ENCODE measurements around the gene STOM.
"Not testable (repeated sequence)": the region's sequence is repeated elsewhere in the genome, so short reads cannot be mapped to it uniquely, and the experiment has no call there.

STOM gene

DNA sequence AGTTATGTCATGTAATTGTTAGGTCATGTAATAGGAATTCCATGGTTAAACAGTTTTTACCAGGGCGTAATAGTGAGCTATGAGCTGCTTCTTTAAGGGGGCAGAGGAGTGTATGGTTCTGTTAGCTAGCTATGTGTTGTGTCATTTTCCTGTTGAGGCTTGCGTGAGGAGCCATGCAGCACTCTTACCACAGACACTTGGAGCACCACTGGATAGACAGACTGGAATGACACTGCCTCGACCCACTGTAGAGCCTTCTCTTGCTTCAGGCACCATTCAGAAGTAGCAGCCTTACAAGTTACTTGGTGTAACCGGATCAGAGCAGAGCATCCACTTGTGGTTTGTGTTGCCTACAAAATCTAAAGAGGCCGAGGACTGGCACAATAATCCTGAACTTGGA is 28.3 kb upstream of the STOM start:
- H3K4me3 ChIP-seq (replicated peaks; ENCODE audit: low read depth, low read length): no peak overlapping the region
- DNase-seq (ENCODE audit: low read depth): peak; percentile 91
- TF ChIP-seq, protein P1, sequence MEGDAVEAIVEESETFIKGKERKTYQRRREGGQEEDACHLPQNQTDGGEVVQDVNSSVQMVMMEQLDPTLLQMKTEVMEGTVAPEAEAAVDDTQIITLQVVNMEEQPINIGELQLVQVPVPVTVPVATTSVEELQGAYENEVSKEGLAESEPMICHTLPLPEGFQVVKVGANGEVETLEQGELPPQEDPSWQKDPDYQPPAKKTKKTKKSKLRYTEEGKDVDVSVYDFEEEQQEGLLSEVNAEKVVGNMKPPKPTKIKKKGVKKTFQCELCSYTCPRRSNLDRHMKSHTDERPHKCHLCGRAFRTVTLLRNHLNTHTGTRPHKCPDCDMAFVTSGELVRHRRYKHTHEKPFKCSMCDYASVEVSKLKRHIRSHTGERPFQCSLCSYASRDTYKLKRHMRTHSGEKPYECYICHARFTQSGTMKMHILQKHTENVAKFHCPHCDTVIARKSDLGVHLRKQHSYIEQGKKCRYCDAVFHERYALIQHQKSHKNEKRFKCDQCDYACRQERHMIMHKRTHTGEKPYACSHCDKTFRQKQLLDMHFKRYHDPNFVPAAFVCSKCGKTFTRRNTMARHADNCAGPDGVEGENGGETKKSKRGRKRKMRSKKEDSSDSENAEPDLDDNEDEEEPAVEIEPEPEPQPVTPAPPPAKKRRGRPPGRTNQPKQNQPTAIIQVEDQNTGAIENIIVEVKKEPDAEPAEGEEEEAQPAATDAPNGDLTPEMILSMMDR (IDR thresholded peaks at IDR 0.05; ENCODE audit: low read length, missing control alignments): no peak

DNA sequence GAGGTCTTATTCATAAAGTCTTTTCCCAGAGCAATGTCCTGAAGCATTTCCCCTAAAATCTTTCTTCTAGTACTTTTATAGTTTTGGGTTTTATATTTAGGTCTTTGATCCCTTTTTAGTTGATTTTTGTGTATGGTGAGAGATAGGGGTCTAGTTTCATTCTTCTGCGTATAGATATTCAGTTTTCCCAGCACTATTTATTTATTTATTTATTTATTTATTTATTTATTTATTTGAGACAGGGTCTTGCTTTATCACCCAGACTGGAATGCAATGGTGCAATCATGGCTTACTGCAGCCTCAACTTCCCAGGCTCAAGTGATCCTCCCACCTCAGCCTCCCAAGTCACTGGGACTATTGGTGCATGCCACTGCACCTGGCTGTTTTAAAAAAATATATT is 27.2 kb upstream of the STOM start:
- not testable (repeated sequence) for H3K4me3 ChIP-seq (replicated peaks; ENCODE audit: low read depth, low read length); DNase-seq (ENCODE audit: low read depth)

DNA sequence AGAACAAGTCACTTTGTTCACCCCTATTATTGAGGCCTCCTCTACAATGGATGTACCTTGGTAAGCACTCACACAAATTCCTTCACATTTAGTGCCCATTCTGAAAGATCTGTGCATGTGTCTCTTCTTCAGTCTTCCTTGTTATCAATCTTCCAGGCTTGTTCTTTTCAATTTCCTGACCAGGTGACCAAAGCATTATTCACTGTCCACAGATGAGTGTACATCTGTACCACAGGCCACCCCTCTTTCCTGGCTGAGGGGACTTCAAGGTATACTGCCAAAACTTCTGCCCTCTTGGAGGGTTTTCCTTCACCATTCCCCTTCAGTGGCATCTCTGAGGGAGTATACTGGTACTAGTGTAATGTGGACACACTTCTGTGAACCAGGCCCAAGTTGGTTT is 25.5 kb upstream of the STOM start:
- H3K4me3 ChIP-seq (replicated peaks; ENCODE audit: low read depth, low read length): no peak overlapping the region
- TF ChIP-seq, protein P1 (IDR thresholded peaks at IDR 0.05; ENCODE audit: low read length, missing control alignments): no peak
- DNase-seq (ENCODE audit: low read depth): no peak

DNA sequence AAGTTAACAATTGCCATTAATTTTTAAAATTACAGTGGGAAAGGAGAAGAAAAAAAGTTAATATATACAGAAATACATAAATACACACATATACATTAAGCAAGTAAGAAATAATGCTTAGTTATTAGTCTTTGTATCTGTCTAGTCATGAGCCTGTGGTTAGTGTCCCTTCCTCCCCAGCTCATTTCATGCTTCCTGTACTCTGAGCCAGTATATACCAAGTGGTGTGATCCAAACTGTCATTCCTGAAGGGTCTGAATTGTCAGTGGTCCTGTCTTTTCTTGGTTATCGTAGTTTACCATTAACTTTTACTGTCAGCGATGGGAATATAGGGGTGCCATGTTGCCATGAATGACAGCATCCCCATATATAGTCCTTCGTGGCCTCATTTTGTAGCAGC is 24.2 kb upstream of the STOM start:
- H3K4me3 ChIP-seq (replicated peaks; ENCODE audit: low read depth, low read length): no peak overlapping the region
- no peak for DNase-seq (ENCODE audit: low read depth)
- TF ChIP-seq, protein P1 (IDR thresholded peaks at IDR 0.05; ENCODE audit: low read length, missing control alignments): no peak

DNA sequence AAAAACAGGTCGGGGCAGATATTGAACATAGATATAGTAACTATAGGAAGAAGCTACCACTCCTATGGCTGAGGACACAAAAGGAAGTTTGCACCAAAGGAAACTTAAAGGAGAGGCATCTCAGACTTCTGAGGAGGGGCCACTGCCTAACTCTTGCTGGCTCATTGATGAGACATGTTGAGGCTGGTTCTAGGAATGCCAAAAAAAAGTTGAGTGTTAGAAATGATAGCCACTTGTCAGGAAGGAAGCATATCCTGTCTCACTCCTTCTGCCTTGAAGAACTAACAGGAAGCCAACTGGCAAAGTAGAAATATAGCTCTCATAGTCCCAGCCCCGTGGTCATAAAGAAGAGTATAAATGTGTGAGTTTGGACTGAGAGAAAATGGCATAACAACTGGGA is 23.3 kb upstream of the STOM start:
- no peak overlapping the region for H3K4me3 ChIP-seq (replicated peaks; ENCODE audit: low read depth, low read length)
- TF ChIP-seq, protein P1 (IDR thresholded peaks at IDR 0.05; ENCODE audit: low read length, missing control alignments): no peak
- DNase-seq (ENCODE audit: low read depth): no peak

DNA sequence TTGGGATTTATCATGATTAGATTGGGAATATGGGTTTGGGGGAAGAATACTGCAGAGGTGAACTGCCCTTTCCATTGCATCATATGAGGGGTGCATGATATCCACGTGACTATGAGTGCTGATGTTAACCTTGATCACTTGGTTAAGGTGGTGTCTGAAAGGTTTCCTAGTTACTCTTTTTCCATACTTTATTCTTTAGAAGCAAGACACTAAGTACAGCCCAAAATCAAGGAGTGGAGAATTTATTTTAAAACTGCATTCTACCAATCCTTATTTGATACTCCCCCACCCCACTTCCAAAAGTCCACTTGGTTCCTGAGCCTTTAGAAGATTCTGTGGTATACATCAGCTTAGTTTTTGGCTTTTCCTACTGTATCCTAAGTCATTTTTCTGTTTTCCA is 20.3 kb upstream of the STOM start:
- DNase-seq (ENCODE audit: low read depth): no peak
- TF ChIP-seq, protein P1 (IDR thresholded peaks at IDR 0.05; ENCODE audit: low read length, missing control alignments): no peak

DNA sequence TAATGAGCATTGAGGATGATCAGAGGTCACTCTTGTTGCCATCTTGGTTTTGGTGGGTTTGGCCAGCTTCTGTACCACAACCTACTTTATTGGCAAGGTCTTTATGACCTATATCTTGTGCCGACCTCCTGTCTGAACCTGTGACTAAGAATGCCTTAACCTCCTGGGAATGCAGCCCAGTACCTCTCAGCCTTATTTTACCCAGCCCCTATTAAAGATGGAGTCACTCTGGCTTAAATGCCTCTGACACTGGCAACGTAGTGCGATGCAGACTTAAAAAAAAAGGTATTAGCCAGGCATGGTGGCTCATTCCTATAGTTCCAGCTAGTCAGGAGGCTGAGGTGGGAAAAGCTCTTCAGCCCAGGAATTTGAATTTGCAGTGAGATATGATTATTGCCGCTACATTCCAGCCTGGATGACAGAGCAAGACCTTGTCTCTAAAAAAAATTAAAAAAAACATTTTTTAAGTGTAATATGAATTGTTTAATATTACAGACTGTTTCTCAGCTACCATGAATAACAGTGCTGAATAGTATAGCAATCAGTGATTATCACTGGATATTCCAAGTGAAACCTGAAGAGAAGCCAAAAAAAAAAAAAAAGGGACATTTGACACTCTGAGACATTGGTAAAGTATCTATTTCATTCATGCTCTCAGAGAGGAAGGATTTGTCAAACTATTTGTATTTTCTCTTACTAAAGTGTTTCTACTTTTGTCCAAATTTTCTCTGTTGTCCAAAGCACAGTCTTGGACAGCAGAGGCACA is 18.3 kb upstream of the STOM start:
- DNase-seq (ENCODE audit: low read depth): no peak
- TF ChIP-seq, protein P1 (IDR thresholded peaks at IDR 0.05; ENCODE audit: low read length, missing control alignments): no peak
- no peak overlapping the region for H3K4me3 ChIP-seq (replicated peaks; ENCODE audit: low read depth, low read length)

More for the DNA sequence above, 20.3 kb upstream of the STOM start:
- H3K4me3 ChIP-seq (replicated peaks; ENCODE audit: low read depth, low read length): no peak overlapping the region

All from fibroblast of pulmonary artery (primary cell).